H4 (cell line): ENCODE measurements around the gene MIPEP. TPM values are rescaled to one million over a fixed set of nuclear protein-coding genes. Genes with fewer than 3 reads are reported as not detected.
"Not testable (repeated sequence)": the region's sequence is repeated elsewhere in the genome, so short reads cannot be mapped to it uniquely, and the experiment has no call there.

Experiments used
- DNase-seq: peaks from one replicate; pipeline ENCODE4 v3.0.0-alpha.2; 2015; ENCODE audit warnings: low spot score
- total RNA-seq: library from RNA; depleted of rRNA; stranded (reverse); fragments of >200 nt; shearing (Covaris generic); gene quantifications from 2 replicates; pipeline ENCODE4 v1.2.3, GENCODE V29; 2014; rRNA removed

Gene MIPEP
- 10.3 and 11.2 TPM in 2 replicates for total RNA-seq

GRCh38 chr13:23888658-23889614 lies at the start of gene MIPEP:
Gene MIPEP, minus strand, starts transcription at chr13:23889400. Its CDS starts 80 bp downstream, at chr13:23889320.
- peak; percentile 90 for DNase-seq

GRCh38 chr13:23934520-23934919 lies 45.3 kb upstream of the MIPEP start:
- DNase-seq, result no peak

GRCh38 chr13:23928985-23929384 lies 39.8 kb upstream of the MIPEP start:
- no peak for DNase-seq

DNA sequence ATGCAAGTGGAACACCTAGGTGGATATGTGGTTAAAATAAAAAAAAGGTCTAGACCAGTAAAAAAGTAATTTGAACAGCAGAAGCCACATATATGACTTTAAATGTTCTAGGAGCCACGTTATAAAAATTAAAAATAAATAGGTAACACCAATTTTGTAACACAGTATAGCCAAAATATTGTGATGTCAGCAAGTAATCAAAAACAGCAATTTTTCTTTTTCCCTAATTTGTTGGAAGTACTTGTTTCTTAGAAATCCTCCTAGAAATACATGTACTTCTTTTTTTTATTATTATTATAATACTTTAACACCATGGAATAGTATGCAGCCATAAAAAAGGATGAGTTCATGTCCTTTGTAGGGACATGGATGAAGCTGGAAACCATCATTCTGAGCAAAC lies 33.8 kb upstream of the MIPEP start:
- DNase-seq, result no peak

GRCh38 chr13:23922005-23922932 lies 33.1 kb upstream of the MIPEP start:
- no peak for DNase-seq

- DNase-seq, result peak; percentile 6
These were observed 32.3 kb upstream of the MIPEP start for GRCh38 chr13:23921451-23921888.

GRCh38 chr13:23919006-23919405 lies 29.8 kb upstream of the MIPEP start:
- no peak for DNase-seq

DNA sequence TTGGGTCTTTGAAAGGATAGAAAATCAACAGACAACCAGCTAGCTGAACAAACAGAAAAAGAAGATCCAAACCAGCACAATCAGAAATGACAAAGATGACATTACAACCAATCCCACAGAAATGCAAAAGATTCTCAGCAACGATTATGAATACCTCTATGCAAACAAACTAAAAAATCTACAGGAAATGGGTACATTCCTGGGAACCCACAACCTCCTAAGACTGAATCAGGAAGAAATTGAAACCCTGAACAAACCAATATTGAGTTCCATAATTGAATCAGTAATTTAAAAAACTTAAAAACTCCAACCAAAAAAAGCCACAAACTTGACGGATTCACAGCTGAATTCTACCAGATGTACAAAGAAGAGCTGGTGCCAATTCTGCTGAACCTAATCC lies 29.0 kb upstream of the MIPEP start:
- no peak for DNase-seq

DNA sequence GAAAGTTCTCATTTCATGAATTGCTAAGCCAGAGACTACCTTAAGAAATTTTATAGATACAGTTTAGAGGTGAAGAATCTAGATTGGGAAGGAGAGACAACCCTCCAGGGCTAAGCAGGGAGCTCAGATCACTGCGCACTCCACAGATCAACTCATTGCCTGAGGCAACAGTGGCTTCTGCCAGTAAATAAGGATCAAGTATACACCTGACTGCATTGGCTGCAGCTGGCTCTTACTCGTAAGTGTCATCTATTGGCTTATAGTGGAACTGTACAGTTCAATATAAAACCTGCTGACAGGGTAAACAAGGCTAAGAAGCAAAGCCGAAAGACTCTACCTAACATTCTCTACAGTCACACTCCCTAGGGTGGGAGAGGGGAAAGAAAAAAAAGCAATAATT lies 26.1 kb upstream of the MIPEP start:
- no peak for DNase-seq

DNA sequence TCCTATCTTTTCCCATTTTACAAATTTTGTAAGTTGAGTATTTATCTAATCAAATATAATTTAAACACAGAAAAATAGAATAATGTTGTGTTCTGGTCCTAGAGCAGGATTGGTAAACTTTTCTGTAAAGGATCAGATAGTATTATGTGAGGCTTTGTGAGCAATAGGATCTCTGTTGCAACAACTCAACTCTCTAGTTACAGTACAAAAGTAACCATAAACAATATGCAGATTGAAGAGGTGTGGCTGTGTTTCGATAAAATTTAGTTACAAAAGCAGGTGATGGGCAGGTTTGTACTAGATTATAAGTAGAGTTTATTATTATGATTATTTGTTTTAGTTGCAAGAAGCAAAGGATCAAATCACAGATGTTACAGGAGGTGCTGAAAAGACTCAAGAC lies 23.3 kb upstream of the MIPEP start:
- DNase-seq, result no peak

GRCh38 chr13:23909606-23910005 lies 20.4 kb upstream of the MIPEP start:
- DNase-seq, result no peak

DNA sequence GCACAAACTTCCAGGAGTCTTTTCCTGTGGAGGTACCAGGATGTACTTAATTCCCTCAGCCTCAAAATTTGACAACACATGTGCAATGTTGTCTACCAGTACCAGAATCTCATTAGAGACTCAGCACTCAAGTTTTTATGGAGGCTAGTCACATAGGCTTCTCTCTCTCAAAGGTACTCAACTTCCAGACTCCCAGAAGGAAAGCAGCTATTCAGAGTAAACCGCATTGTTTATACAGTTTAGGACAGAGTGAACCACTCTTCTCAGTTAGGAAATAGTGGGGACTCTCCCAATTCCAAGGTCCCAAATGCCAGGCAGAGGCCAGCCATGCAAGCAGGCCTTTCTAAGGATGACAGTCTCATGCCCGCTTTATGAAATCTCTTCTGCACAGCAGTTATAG lies 16.6 kb upstream of the MIPEP start:
- DNase-seq, result no peak

DNA sequence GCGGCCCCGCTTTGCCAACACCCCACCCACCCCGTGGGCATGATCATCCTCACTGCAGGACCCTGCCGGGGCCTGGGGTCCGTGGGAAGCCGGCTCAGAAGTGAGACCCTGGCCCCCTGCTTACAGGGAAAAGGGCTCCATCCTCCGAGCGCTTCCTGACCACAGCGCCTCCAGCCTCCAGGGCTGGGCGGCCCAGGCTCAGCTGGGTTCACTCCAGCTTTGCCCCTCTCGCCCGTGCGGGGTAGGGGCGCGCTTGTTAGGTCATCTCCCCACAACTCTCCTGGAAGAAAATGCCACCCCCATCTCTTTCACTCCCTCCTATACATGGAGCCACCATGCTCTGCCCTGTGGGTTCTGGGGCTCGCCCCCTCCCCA lies 14.7 kb upstream of the MIPEP start:
- no peak for DNase-seq

DNA sequence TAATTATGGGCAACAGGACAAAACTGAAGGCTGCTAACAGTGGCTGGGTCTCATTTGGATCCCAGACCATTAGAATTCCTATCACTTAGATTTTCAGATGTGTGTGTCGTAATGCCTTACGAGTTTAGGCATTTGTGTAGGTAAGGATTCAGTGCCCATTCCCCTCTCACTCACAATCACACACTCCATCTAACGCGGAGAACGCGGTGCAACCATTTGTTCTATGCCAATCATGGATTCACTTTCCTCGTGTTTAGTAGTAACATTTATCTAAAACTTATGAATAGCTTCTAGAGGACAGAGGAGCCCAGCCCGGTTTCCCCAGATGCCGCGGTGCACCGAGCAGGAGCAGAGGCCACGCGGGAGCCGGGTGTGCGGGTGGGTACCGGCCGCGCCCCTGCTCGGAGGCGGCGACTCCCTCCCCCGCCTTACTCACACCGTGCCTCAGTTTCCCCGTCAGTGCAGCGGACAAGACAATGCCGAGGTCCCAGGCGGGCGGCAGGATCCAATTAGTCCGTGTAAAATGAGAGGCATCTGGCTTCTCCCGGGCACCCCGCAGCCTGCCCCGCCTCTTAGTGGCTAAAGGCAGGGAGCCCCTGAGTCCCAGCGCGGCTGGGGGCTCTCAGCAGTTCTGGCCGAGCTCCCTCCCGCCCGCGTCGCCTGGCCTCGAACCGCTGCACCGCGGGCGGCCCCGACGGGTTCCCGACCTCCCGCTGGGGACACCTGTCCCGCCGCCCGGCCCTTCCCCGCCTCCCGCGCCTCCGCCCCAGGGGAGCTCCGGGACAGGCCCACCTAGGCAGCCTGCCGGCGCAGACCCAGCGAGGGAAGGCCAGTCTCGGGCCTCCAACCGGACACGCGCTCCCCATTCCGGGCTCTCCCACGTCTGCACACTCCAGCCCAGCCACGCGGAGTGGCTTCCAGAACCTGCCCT lies 14.0 kb upstream of the MIPEP start:
- no peak for DNase-seq

- DNase-seq, result no peak
These were observed 12.2 kb upstream of the MIPEP start for GRCh38 chr13:23901365-23901764.

DNA sequence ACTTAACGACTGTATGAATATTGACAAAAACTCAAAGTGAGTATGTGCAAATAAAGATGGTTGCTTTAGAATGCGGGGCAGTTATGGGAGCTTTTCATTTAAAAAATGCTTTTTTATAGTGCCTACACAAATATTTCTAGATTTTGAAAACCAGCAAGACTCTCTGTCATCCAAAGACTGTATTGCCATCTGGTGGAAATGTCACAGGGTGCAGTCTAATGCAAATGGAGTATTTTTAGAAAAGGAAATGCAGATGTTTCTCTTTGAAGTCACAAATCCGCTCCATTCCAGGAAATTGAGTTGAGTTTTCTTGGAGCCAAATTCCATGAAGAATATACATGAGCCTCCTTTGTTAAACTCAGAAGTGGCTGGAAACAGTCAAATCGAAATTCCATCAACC lies 10.4 kb upstream of the MIPEP start:
- peak; percentile 21 for DNase-seq

DNA sequence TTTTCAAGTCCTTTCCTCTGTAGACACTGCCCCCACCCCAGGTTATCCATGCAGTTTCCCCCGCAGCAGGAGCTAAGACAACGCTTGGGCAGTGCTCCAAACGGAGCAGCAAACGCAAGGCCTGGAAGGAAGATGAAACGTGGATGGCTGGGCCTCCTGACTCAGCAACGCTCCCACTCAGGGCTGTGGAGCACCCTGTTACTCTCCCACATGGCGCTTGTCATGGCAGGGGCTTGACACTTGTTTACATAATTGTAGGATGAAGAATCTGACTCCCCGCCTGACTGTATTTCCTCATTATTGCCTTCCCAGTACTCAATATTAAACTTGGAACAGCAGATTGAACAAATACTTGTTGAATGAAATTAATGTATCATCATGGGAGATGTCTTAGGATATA lies 8.9 kb upstream of the MIPEP start:
- no peak for DNase-seq

- not testable (repeated sequence) for DNase-seq
These were observed 8.3 kb upstream of the MIPEP start, which contains the start of gene C1QTNF9B for GRCh38 chr13:23897452-23897919. Gene C1QTNF9B, minus strand, starts transcription at chr13:23897502.

DNA sequence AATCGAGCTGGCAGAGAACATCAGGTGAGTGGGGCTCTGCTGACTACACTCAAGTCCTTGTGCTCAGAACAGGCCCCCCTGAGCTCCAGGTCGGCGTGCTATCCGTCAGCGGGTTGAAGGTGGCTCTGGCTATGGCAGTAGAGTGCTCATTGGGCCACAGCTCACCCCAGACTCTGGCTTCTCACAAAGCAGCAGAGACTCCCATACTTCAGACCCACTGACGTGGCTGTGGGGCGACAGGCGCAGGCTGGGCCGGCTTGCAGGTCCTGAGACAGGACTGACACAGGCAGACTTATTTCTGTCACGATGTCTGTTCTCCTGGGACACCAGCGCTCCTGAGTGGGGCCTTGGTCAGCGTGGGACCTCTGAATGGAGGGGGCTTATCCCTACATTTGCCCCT lies 5.5 kb upstream of the MIPEP start:
- not testable (repeated sequence) for DNase-seq

DNA sequence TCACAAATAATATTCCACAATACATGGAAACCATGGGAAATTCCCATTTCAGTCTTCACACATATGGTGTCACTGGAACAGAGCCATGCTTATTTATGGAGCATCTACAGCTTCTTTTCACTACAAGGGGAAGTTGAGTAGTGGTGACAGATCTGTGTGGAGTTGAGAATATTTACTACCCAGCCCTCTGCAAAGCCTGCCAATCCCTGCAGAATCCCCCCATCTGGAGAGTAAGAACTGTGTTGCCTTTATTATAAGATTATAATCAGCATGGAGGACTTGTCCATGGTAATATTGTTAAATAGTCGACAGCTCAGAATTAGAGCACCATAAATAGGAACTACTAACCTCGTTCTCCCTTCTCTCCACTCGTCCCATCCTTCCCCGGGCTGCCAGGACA lies 4.6 kb upstream of the MIPEP start:
- DNase-seq, result not testable (repeated sequence)
